H1 (cell line): Measurements from ENCODE around the gene DOCK1. TPM values are rescaled to one million over a fixed set of nuclear protein-coding genes. Genes with fewer than 3 reads are reported as not detected.

Experiments used
- CBX8 ChIP-seq: fragments of 300-800, 300-1000 bp; sonication (generic); IDR thresholded peaks from 2 replicates; pipeline ENCODE4 v1.7.1; 2016; ENCODE audit warnings: low read depth, low read length, borderline replicate concordance
- JUND ChIP-seq: IDR thresholded peaks from 2 replicates; pipeline ENCODE4 v1.6.1; 2011; ENCODE audit warnings: mild to moderate bottlenecking, improper control_type of control experiment, low read length
- KDM1A ChIP-seq: fragments of 200-600, 300-600 bp; sonication (generic); IDR thresholded peaks from 2 replicates; pipeline ENCODE4 v1.7.1; 2016; ENCODE audit warnings: mild to moderate bottlenecking, low read length, borderline replicate concordance
- SRF ChIP-seq: IDR thresholded peaks from 2 replicates; pipeline ENCODE4 v1.6.1; 2011; ENCODE audit warnings: mild to moderate bottlenecking, low read depth, low read length, moderate library complexity
- polyA plus RNA-seq, 7 experiments: library from polyadenylated mRNA; depleted of rRNA in 3 of 7; stranded (reverse) in 5 of 7; unstranded in 2 of 7; fragments of >200 nt in 5 of 7; fragments of 200-250 nt in 2 of 7; gene quantifications; 1 replicate in 5 of 7; 2 replicates in 1 of 7; 4 replicates in 1 of 7; pipeline versions ENCODE4 v1.2.1 to v1.2.3, GENCODE V29; 2011 to 2013; ENCODE audit warnings: missing spikeins in 2 of 7, mixed read lengths in 2 of 7
- total RNA-seq: library from RNA; stranded (reverse); fragmentation: NEBNext Ultra II Directional; extraction: Animal tissue kit (Norgen Biotek cat#: 25700); gene quantifications from 2 replicates; pipeline ENCODE4 v1.2.1, GENCODE V29; 2021

DOCK1 gene
- total and polyA plus RNA-seq, 2 of the 8 experiments (the other 6 are each of a cell fraction or from before 2014, with no cell fraction given): 11.6 to 53.0 TPM

GRCh38 chr10:127370601-127371000 lies 465.4 kb downstream of the DOCK1 start (continued):
- TF ChIP-seq JUND (no peak), CBX8 (no peak), SRF (no peak), KDM1A (no peak)
